K562 (cell line): Measurements from ENCODE around the gene HDLBP. TPM values are rescaled to one million over a fixed set of nuclear protein-coding genes. Genes with fewer than 3 reads are reported as not detected.

ENCODE experiments used
- BDP1 ChIP-seq: IDR thresholded peaks from 3 replicates; pipeline ENCODE4 v1.6.1; 2011; ENCODE audit not compliant: insufficient read length, insufficient read depth
- CBX3 ChIP-seq, 2 experiments: IDR thresholded peaks; 1 replicate in 1 of 2; 2 replicates in 1 of 2; pipeline ENCODE4 v1.6.1; 2012; ENCODE audit warnings: inconsistent platforms in 2 of 2, low read length in 2 of 2, borderline replicate concordance in 1 of 2, control low read depth in 1 of 2
- CTBP1 ChIP-seq: fragments of 450-650 bp; IDR thresholded peaks from 2 replicates; pipeline ENCODE4 v1.6.1; 2016; ENCODE audit warnings: borderline replicate concordance
- DDX20 ChIP-seq: fragments of 450-650 bp; IDR thresholded peaks from 2 replicates; pipeline ENCODE4 v1.6.1; 2016; ENCODE audit warnings: missing genetic modification characterization, low read depth, mild to moderate bottlenecking, missing compliant biosample characterization, moderate library complexity
- EHMT2 ChIP-seq: fragments of 450-650 bp; IDR thresholded peaks from 2 replicates; pipeline ENCODE4 v1.6.1; 2018; ENCODE audit warnings: antibody characterized with exemption
- ESRRB ChIP-seq: fragments of 250-450 bp; sonication (Bioruptor Pico); IDR thresholded peaks from 2 replicates; pipeline ENCODE4 v1.5.0; 2020; ENCODE audit warnings: mild to moderate bottlenecking, moderate library complexity, borderline replicate concordance
- GTF2E2 ChIP-seq: fragments of 200-800 bp; sonication (Bioruptor generic); IDR thresholded peaks from 2 replicates; pipeline ENCODE4 v1.6.1; 2016; ENCODE audit warnings: missing genetic modification characterization, missing compliant biosample characterization
- HNRNPUL1 ChIP-seq: fragments of 200-400 bp; formaldehyde crosslinking; IDR thresholded peaks from 2 replicates; pipeline ENCODE4 v1.6.1; 2017; ENCODE audit warnings: low read length
- JUNB ChIP-seq: fragments of 450-650 bp; formaldehyde crosslinking; conservative IDR thresholded peaks from 2 replicates; pipeline ENCODE4 v1.4.0; 2020; ENCODE audit warnings: mild to moderate bottlenecking
- KLF10 ChIP-seq: fragments of 250-450 bp; sonication (Bioruptor Pico); IDR thresholded peaks from 2 replicates; pipeline ENCODE4 v1.6.1; 2021; ENCODE audit warnings: matching md5 sums
- MTA1 ChIP-seq: fragments of 450-650 bp; IDR thresholded peaks from 2 replicates; pipeline ENCODE4 v1.6.1; 2017; ENCODE audit warnings: borderline replicate concordance
- MYC ChIP-seq, 2 experiments: fragments of 250-450 bp in 1 of 2; sonication (Bioruptor Pico) in 1 of 2; IDR thresholded peaks; 2 replicates each; pipeline versions ENCODE4 v1.5.1 to v1.6.1; 2012 to 2021; ENCODE audit warnings: low read depth in 2 of 2, borderline replicate concordance in 1 of 2, improper control_type of control experiment in 1 of 2, low read length in 1 of 2, mild to moderate bottlenecking in 1 of 2, moderate library complexity in 1 of 2
- NBN ChIP-seq: fragments of 450-650 bp; IDR thresholded peaks from 2 replicates; pipeline ENCODE4 v1.6.1; 2016; ENCODE audit warnings: low read depth, mild to moderate bottlenecking
- NFIC ChIP-seq: fragments of 450-650 bp; IDR thresholded peaks from 2 replicates; pipeline ENCODE4 v1.6.1; 2017; ENCODE audit warnings: mild to moderate bottlenecking, inconsistent platforms
- NR0B1 ChIP-seq: fragments of 450-650 bp; IDR thresholded peaks from one replicate; pipeline ENCODE4 v1.6.1; 2018; ENCODE audit warnings: mild to moderate bottlenecking, moderate library complexity; ENCODE audit not compliant: partially characterized antibody
- PHF21A ChIP-seq: fragments of 450-650 bp; IDR thresholded peaks from 2 replicates; pipeline ENCODE4 v1.6.1; 2017; ENCODE audit warnings: low read depth, borderline replicate concordance
- POLR2B ChIP-seq: fragments of 450-650 bp; IDR thresholded peaks from 2 replicates; pipeline ENCODE4 v1.6.1; 2018; ENCODE audit warnings: low read depth; ENCODE audit not compliant: partially characterized antibody
- POLR2G ChIP-seq: fragments of 200-400 bp; formaldehyde crosslinking; IDR thresholded peaks from 2 replicates; pipeline ENCODE4 v1.6.1; 2017; ENCODE audit warnings: low read depth, mild to moderate bottlenecking, antibody characterized with exemption, low read length, moderate library complexity
- PURB ChIP-seq: sonication (generic); formaldehyde crosslinking; IDR thresholded peaks from 2 replicates; pipeline ENCODE4 v1.9.0; 2021; ENCODE audit warnings: low read depth, mild to moderate bottlenecking, missing genetic modification reagents
- RBM22 ChIP-seq: fragments of 200-400 bp; formaldehyde crosslinking; IDR thresholded peaks from 2 replicates; pipeline ENCODE4 v1.6.1; 2018; ENCODE audit warnings: low read length, low read depth; ENCODE audit not compliant: poor library complexity, severe bottlenecking
- RFX1 ChIP-seq: fragments of 450-650 bp; IDR thresholded peaks from 2 replicates; pipeline ENCODE4 v1.6.1; 2016; ENCODE audit warnings: mild to moderate bottlenecking, moderate library complexity
- RFX5 ChIP-seq: IDR thresholded peaks from 2 replicates; pipeline ENCODE4 v1.6.1; 2011; ENCODE audit warnings: low read depth, mild to moderate bottlenecking, improper control_type of control experiment, low read length
- TCF7L2 ChIP-seq: fragments of 150-350 bp; IDR thresholded peaks from 2 replicates; pipeline ENCODE4 v1.6.1; 2016; ENCODE audit warnings: low read depth, mild to moderate bottlenecking, low read length, moderate library complexity
- ZBTB2 ChIP-seq: fragments of 450-650 bp; IDR thresholded peaks from 2 replicates; pipeline ENCODE4 v1.6.1; 2016; ENCODE audit warnings: antibody characterized with exemption
- ZNF124 ChIP-seq: sonication (generic); formaldehyde crosslinking; IDR thresholded peaks from 2 replicates; pipeline ENCODE4 v1.8.1; 2022; ENCODE audit warnings: missing genetic modification reagents
- ZNF174 ChIP-seq: fragments of 250-450 bp; sonication (Bioruptor Pico); IDR thresholded peaks from 2 replicates; pipeline ENCODE4 v1.4.0; 2020; ENCODE audit warnings: mild to moderate bottlenecking
- ZNF263 ChIP-seq: sonication (generic); formaldehyde crosslinking; IDR thresholded peaks from 2 replicates; pipeline ENCODE4 v1.8.0; 2022; ENCODE audit warnings: mild to moderate bottlenecking, missing genetic modification reagents, borderline replicate concordance
- ZNF316 ChIP-seq: fragments of 450-650 bp; IDR thresholded peaks from 2 replicates; pipeline ENCODE4 v1.6.1; 2016
- ZNF696 ChIP-seq: fragments of 250-450 bp; sonication (Bioruptor Pico); conservative IDR thresholded peaks from 2 replicates; pipeline ENCODE4 v1.4.0; 2020; ENCODE audit warnings: mild to moderate bottlenecking, moderate library complexity
- polyA plus RNA-seq, 8 experiments: library from polyadenylated mRNA; depleted of rRNA in 4 of 8; stranded (reverse) in 5 of 8; unstranded in 3 of 8; fragments of >200 nt; fragmentation: Nextera tagmentation in 2 of 8; fragmentation: Illumina TruSeq in 1 of 8; extraction: Ambion mirVana in 2 of 8; extraction: Trizol in 1 of 8; gene quantifications; 2 replicates each; pipeline versions ENCODE4 v1.2.1 to v1.2.3, GENCODE V29; 2011 to 2014; ENCODE audit warnings: inconsistent platforms in 1 of 8, missing spikeins in 1 of 8
- total RNA-seq, 7 experiments: library from RNA; depleted of rRNA in 6 of 7; stranded (reverse); fragments of >200 nt in 6 of 7; fragmentation: Illumina TruSeq in 2 of 7; extraction: Trizol in 2 of 7; gene quantifications; 2 replicates each; pipeline versions ENCODE4 v1.2.1 to v1.2.3, GENCODE V29; 2011 to 2021; ENCODE audit warnings: low replicate concordance in 1 of 7

The HDLBP gene
- total and polyA plus RNA-seq, 9 of the 15 experiments (the other 6 are each of a cell fraction or from before 2014, with no cell fraction given), result 24.4 to 378 (median 146) TPM

- TF ChIP-seq EHMT2, result peak; percentile 76; the same call in 1 of the 2 replicates
- no peak; the same call in 1 of the 2 replicates for TF ChIP-seq ZNF263 (CRISPR knock-in tag)
- TF ChIP-seq PHF21A, result no peak
- no peak for TF ChIP-seq RBM22
- 0 out of 2 replicates have a peak, but pooled peaks have one; percentile 45 for TF ChIP-seq NBN
- peak; percentile 96 for TF ChIP-seq POLR2G
- TF ChIP-seq ZNF124, result no peak
- no peak for TF ChIP-seq DDX20 (tag)
- no peak for TF ChIP-seq ZNF696 (CRISPR knock-in tag)
- peak; percentile 50; the same call in 1 of the 2 replicates for TF ChIP-seq CTBP1
- TF ChIP-seq PURB (CRISPR knock-in tag), result no peak
- TF ChIP-seq RFX1, result no peak
- no peak for TF ChIP-seq KLF10 (CRISPR knock-in tag)
- no peak for TF ChIP-seq RFX5
- TF ChIP-seq GTF2E2 (tag), result peak; percentile 65; the same call in 1 of the 2 replicates
- no peak for TF ChIP-seq ESRRB (CRISPR knock-in tag)
- no peak for TF ChIP-seq HNRNPUL1
- TF ChIP-seq ZNF174 (CRISPR knock-in tag), result no peak
- no peak for TF ChIP-seq BDP1
- no peak; the same call in 1 of the 2 replicates for TF ChIP-seq ZNF316
- peak; percentile 26 for TF ChIP-seq MYC (IDR thresholded peaks at IDR 0.05; ENCODE audit: low read depth, low read length)
- peak; percentile 62; the same call in 1 of the 2 replicates for TF ChIP-seq MYC (CRISPR knock-in tag; IDR thresholded peaks at IDR 0.05; ENCODE audit: borderline replicate concordance, low read depth)
- no peak for TF ChIP-seq JUNB (CRISPR knock-in tag)
- TF ChIP-seq MTA1, result no peak
- TF ChIP-seq CBX3 (IDR thresholded peaks at IDR 0.05; ENCODE audit: borderline replicate concordance in 1 of 2, low read length in 2 of 2), result no peak
- TF ChIP-seq NR0B1, result no peak
- TF ChIP-seq NFIC, result no peak
- TF ChIP-seq POLR2B, result peak; percentile 78
- TF ChIP-seq TCF7L2, result no peak
- peak; percentile 91 for TF ChIP-seq ZBTB2
Measured at GRCh38 chr2:241315093-241315878, at the start of gene HDLBP (continued).
